Measurements from ENCODE around the gene ADAMTS2.

ADAMTS2 gene

GRCh38 chr5:179126506-179126991 lies 218.7 kb downstream of the ADAMTS2 start:
- no peaks in the 10 kb centered on the region for H3K4me1 ChIP-seq (ENCODE audit: insufficient read depth, low read length)
- H3K36me3 ChIP-seq (ENCODE audit: insufficient read depth, low read length), result no peaks in the 10 kb centered on the region
- H3K79me2 ChIP-seq (ENCODE audit: insufficient read depth, low read length), result no peaks in the 10 kb centered on the region
- no peak overlapping the region for H3K4me3 ChIP-seq (ENCODE audit: low read depth in 1 of 2, low read length in 2 of 2)
- no peaks in the 10 kb centered on the region for H4K20me1 ChIP-seq (ENCODE audit: insufficient read depth, low read length)
- no peak overlapping the region for H2AFZ ChIP-seq (ENCODE audit: low read depth, low read length)
- no peak overlapping the region for H3K27ac ChIP-seq (ENCODE audit: low read length)
- no peak overlapping the region for H3K9ac ChIP-seq (ENCODE audit: low read depth, low read length)
- no peaks in the 10 kb centered on the region for H3K27me3 ChIP-seq (ENCODE audit: insufficient read depth, low read length, poor library complexity)
- DNase-seq (no peak), ATAC-seq (ENCODE audit: insufficient read depth, low read depth) (no peak)
- no peaks in the 10 kb centered on the region for H3K9me3 ChIP-seq (ENCODE audit: insufficient read depth, low read length, severe bottlenecking)
- TF ChIP-seq CTCF (IDR thresholded peaks at IDR 0.05; ENCODE audit: borderline replicate concordance, extremely low read depth, low read length, poor library complexity, severe bottlenecking), result no peak
- TF ChIP-seq EZH2 (IDR thresholded peaks at IDR 0.05; ENCODE audit: borderline replicate concordance, low read depth, low read length, severe bottlenecking), result no peak
- H3K4me2 ChIP-seq (ENCODE audit: insufficient read depth, low read length), result no peak overlapping the region

- H3K9ac ChIP-seq (ENCODE audit: low read depth, low read length), result no peak overlapping the region
- H3K79me2 ChIP-seq (ENCODE audit: insufficient read depth, low read length), result no peaks in the 10 kb centered on the region
- H4K20me1 ChIP-seq (ENCODE audit: insufficient read depth, low read length), result no peaks in the 10 kb centered on the region
- H2AFZ ChIP-seq (ENCODE audit: low read depth, low read length), result no peak overlapping the region
- no peaks in the 10 kb centered on the region for H3K9me3 ChIP-seq (ENCODE audit: insufficient read depth, low read length, severe bottlenecking)
- ATAC-seq (ENCODE audit: insufficient read depth, low read depth) (no peak), DNase-seq (no peak)
- no peaks in the 10 kb centered on the region for H3K4me1 ChIP-seq (ENCODE audit: insufficient read depth, low read length)
- no peak overlapping the region for H3K4me2 ChIP-seq (ENCODE audit: insufficient read depth, low read length)
- H3K4me3 ChIP-seq (ENCODE audit: low read depth in 1 of 2, low read length in 2 of 2), result no peak overlapping the region
- no peaks in the 10 kb centered on the region for H3K36me3 ChIP-seq (ENCODE audit: insufficient read depth, low read length)
- no peak for TF ChIP-seq CTCF (IDR thresholded peaks at IDR 0.05; ENCODE audit: borderline replicate concordance, extremely low read depth, low read length, poor library complexity, severe bottlenecking)
- TF ChIP-seq EZH2 (IDR thresholded peaks at IDR 0.05; ENCODE audit: borderline replicate concordance, low read depth, low read length, severe bottlenecking), result no peak
- H3K27me3 ChIP-seq (ENCODE audit: insufficient read depth, low read length, poor library complexity), result no peaks in the 10 kb centered on the region
- H3K27ac ChIP-seq (ENCODE audit: low read length), result no peak overlapping the region
Observed at GRCh38 chr5:179125789-179126505, 219.3 kb downstream of the ADAMTS2 start.

- Histone ChIP-seq H3K9me3 (ENCODE audit: insufficient read depth, low read length, severe bottlenecking) (no peaks in the 10 kb centered on the region), H3K9ac (ENCODE audit: low read depth, low read length) (no peak overlapping the region), H3K79me2 (ENCODE audit: insufficient read depth, low read length) (no peaks in the 10 kb centered on the region), H3K4me3 (ENCODE audit: low read depth in 1 of 2, low read length in 2 of 2) (no peak overlapping the region), H3K4me2 (ENCODE audit: insufficient read depth, low read length) (no peak overlapping the region), H2AFZ (ENCODE audit: low read depth, low read length) (no peak overlapping the region), H3K36me3 (ENCODE audit: insufficient read depth, low read length) (no peaks in the 10 kb centered on the region), H3K27ac (ENCODE audit: low read length) (no peak overlapping the region), H4K20me1 (ENCODE audit: insufficient read depth, low read length) (no peaks in the 10 kb centered on the region), H3K4me1 (ENCODE audit: insufficient read depth, low read length) (no peaks in the 10 kb centered on the region), H3K27me3 (ENCODE audit: insufficient read depth, low read length, poor library complexity) (no peaks in the 10 kb centered on the region)
- TF ChIP-seq CTCF (IDR thresholded peaks at IDR 0.05; ENCODE audit: borderline replicate concordance, extremely low read depth, low read length, poor library complexity, severe bottlenecking) (no peak), EZH2 (IDR thresholded peaks at IDR 0.05; ENCODE audit: borderline replicate concordance, low read depth, low read length, severe bottlenecking) (no peak)
- no peak for ATAC-seq (ENCODE audit: insufficient read depth, low read depth)
- DNase-seq, result no peak
Observed at GRCh38 chr5:179124853-179125788, 220.1 kb downstream of the ADAMTS2 start.

Measured in DND-41 (cell line).